C4-2B (cell line): Measurements from ENCODE around the gene CCR6.

Source experiments
- ZFX ChIP-seq: fragments of 450-650 bp; IDR thresholded peaks from 2 replicates; pipeline ENCODE4 v1.6.1; 2017
- TF ChIP-seq, protein P1 (sequence below): fragments of 450-650 bp; conservative IDR thresholded peaks from 2 replicates; pipeline ENCODE4 v1.5.1; 2017; ENCODE audit warnings: mild to moderate bottlenecking

GRCh38 chr6:167078745-167079144, 44.2 kb upstream of the CCR6 start:
- TF ChIP-seq, protein P1, sequence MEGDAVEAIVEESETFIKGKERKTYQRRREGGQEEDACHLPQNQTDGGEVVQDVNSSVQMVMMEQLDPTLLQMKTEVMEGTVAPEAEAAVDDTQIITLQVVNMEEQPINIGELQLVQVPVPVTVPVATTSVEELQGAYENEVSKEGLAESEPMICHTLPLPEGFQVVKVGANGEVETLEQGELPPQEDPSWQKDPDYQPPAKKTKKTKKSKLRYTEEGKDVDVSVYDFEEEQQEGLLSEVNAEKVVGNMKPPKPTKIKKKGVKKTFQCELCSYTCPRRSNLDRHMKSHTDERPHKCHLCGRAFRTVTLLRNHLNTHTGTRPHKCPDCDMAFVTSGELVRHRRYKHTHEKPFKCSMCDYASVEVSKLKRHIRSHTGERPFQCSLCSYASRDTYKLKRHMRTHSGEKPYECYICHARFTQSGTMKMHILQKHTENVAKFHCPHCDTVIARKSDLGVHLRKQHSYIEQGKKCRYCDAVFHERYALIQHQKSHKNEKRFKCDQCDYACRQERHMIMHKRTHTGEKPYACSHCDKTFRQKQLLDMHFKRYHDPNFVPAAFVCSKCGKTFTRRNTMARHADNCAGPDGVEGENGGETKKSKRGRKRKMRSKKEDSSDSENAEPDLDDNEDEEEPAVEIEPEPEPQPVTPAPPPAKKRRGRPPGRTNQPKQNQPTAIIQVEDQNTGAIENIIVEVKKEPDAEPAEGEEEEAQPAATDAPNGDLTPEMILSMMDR = no peak
- TF ChIP-seq ZFX = no peak
